GM23248 (cell line): Measurements from ENCODE around the gene RNASE7. TPM values are rescaled to one million over a fixed set of nuclear protein-coding genes. Genes with fewer than 3 reads are reported as not detected.
A peak's percentile ranks its signal among the peaks of the same experiment; 100 is the strongest.

Experiments
- DNase-seq: peaks from one replicate; pipeline ENCODE4 v3.0.0-alpha.2; 2015
- H2AFZ ChIP-seq: fragments of 200-600 bp; sonication (generic); 2 replicates; pipeline ENCODE4 v1.6.1; 2016; ENCODE audit warnings: antibody characterized with exemption
- H3F3A ChIP-seq: fragments of 200-600 bp; sonication (generic); 2 replicates; pipeline ENCODE4 v1.6.1; 2016; ENCODE audit warnings: mild to moderate bottlenecking, antibody characterized with exemption, mixed run types; ENCODE audit not compliant: insufficient read depth
- H3K27ac ChIP-seq: fragments of 200-600 bp; sonication (generic); 2 replicates; pipeline ENCODE4 v1.5.1; 2016; ENCODE audit warnings: mild to moderate bottlenecking
- H3K27me3 ChIP-seq: fragments of 200-600 bp; sonication (generic); replicated peaks from 2 replicates; pipeline ENCODE4 v1.6.1; 2016; ENCODE audit warnings: mild to moderate bottlenecking; ENCODE audit not compliant: insufficient read depth
- H3K36me3 ChIP-seq: fragments of 200-600 bp; sonication (generic); 2 replicates; pipeline ENCODE4 v1.6.1; 2016; ENCODE audit warnings: low read depth, mild to moderate bottlenecking
- H3K4me1 ChIP-seq: fragments of 200-600 bp; sonication (generic); 2 replicates; pipeline ENCODE4 v1.6.1; 2016; ENCODE audit warnings: mild to moderate bottlenecking; ENCODE audit not compliant: insufficient read depth
- H3K4me2 ChIP-seq: fragments of 200-600 bp; sonication (generic); one replicate; pipeline ENCODE4 v1.6.1; 2016; ENCODE audit warnings: mild to moderate bottlenecking; ENCODE audit not compliant: unreplicated experiment
- H3K4me3 ChIP-seq: fragments of 200-600 bp; sonication (generic); 2 replicates; pipeline ENCODE4 v1.5.1; 2016; ENCODE audit warnings: mild to moderate bottlenecking
- H3K79me2 ChIP-seq: fragments of 200-600 bp; sonication (generic); 2 replicates; pipeline ENCODE4 v1.6.1; 2016; ENCODE audit warnings: mild to moderate bottlenecking; ENCODE audit not compliant: insufficient read depth
- H3K9ac ChIP-seq: fragments of 200-600 bp; sonication (generic); 2 replicates; pipeline ENCODE4 v1.6.1; 2016; ENCODE audit warnings: mild to moderate bottlenecking
- H3K9me2 ChIP-seq: fragments of 200-600 bp; sonication (generic); 2 replicates; pipeline ENCODE4 v1.6.1; 2016; ENCODE audit warnings: mixed run types, mild to moderate bottlenecking, moderate library complexity; ENCODE audit not compliant: insufficient read depth
- H3K9me3 ChIP-seq: fragments of 200-600 bp; sonication (generic); one replicate; pipeline ENCODE4 v1.6.1; 2017; ENCODE audit warnings: low read depth
- H4K20me1 ChIP-seq: fragments of 200-600 bp; sonication (generic); 2 replicates; pipeline ENCODE4 v1.6.0; 2016; ENCODE audit not compliant: insufficient read depth
- EZH2 ChIP-seq: fragments of 200-600 bp; sonication (generic); IDR thresholded peaks from 2 replicates; pipeline ENCODE4 v1.6.1; 2018; ENCODE audit warnings: antibody characterized with exemption, mild to moderate bottlenecking; ENCODE audit not compliant: insufficient read depth, poor library complexity, severe bottlenecking
- EZH2phosphoT487 ChIP-seq: fragments of 200-600 bp; sonication (generic); IDR thresholded peaks from 2 replicates; pipeline ENCODE4 v1.6.1; 2018; ENCODE audit warnings: antibody characterized with exemption, moderate library complexity, mild to moderate bottlenecking, low read depth; ENCODE audit not compliant: insufficient read depth
- whole genome bisulfite sequencing, 2 experiments: methylation state at CpG; one replicate each; pipeline ENCODE4 v1.1.6; 2015 to 2017; ENCODE audit warnings: low lambda C conversion rate in 2 of 2, low coverage in 1 of 2; ENCODE audit errors: missing lambda C conversion rate in 2 of 2; 5-methylcytosine and 5-hydroxymethylcytosine counted together
- in situ Hi-C: fragments of 300-500 bp; cut with MboI; formaldehyde crosslinking; loops from 2 replicates; pipeline ENCODE4 v1.15.0; 2020
- polyA plus RNA-seq: library from polyadenylated mRNA; unstranded; fragments of >200 nt; fragmentation: Nextera tagmentation; extraction: Ambion mirVana; gene quantifications from 2 replicates; pipeline ENCODE4 v1.2.1, GENCODE V29; 2016
- total RNA-seq: library from RNA; depleted of rRNA; stranded (reverse); fragments of >200 nt; shearing (Covaris generic); gene quantifications from 2 replicates; pipeline ENCODE4 v1.2.3, GENCODE V29; 2014

Gene RNASE7
- total and polyA plus RNA-seq, 2 experiments from 2014 or later: not detected

- Histone ChIP-seq H4K20me1 (no peaks in the 10 kb centered on the region), H3F3A (peaks cover 33% of the 10 kb centered on the region), H3K4me2 (peak overlapping the region; percentile 49), H3K9me3 (no peaks in the 10 kb centered on the region), H3K9me2 (no peaks in the 10 kb centered on the region), H3K36me3 (no peaks in the 10 kb centered on the region), H3K9ac (no peak overlapping the region), H3K27ac (peak overlapping the region; percentile 40), H3K4me3 (no peak overlapping the region), H2AFZ (no peak overlapping the region), H3K4me1 (peaks cover 33% of the 10 kb centered on the region), H3K79me2 (no peaks in the 10 kb centered on the region), H3K27me3 (no peaks in the 10 kb centered on the region)
- no peak for DNase-seq
- 79 to 82% methylated on average over 2 of the region's 2 CpGs for whole genome bisulfite sequencing, 2 experiments
- TF ChIP-seq EZH2 (no peak), EZH2phosphoT487 (no peak)
- in situ Hi-C loops: no loop called here
Observed at GRCh38 chr14:21048638-21049037, 6.5 kb downstream of the RNASE7 start.

GRCh38 chr14:21049271-21049673, 7.1 kb downstream of the RNASE7 start:
- H3K9ac ChIP-seq: no peak overlapping the region
- no peaks in the 10 kb centered on the region for H3K27me3 ChIP-seq
- H2AFZ ChIP-seq: no peak overlapping the region
- H3K4me2 ChIP-seq: peak overlapping the region; percentile 49
- H4K20me1 ChIP-seq: no peaks in the 10 kb centered on the region
- H3F3A ChIP-seq: peaks cover 33% of the 10 kb centered on the region
- TF ChIP-seq EZH2 (no peak), EZH2phosphoT487 (no peak)
- H3K9me3 ChIP-seq: no peaks in the 10 kb centered on the region
- H3K27ac ChIP-seq: peak overlapping the region; percentile 40
- peaks cover 33% of the 10 kb centered on the region for H3K4me1 ChIP-seq
- DNase-seq: peak; percentile 86
- H3K4me3 ChIP-seq: 0 out of 2 replicates have a peak overlapping the region, but pooled peaks have one; percentile 28
- in situ Hi-C loops: no loop called here
- H3K9me2 ChIP-seq: no peaks in the 10 kb centered on the region
- H3K79me2 ChIP-seq: no peaks in the 10 kb centered on the region
- WGBS, 2 experiments: 35 to 43% methylated on average over 3 of the region's 3 CpGs
- H3K36me3 ChIP-seq: no peaks in the 10 kb centered on the region

- in situ Hi-C loops: no loop called here
- WGBS, 2 experiments: 65 to 74% methylated on average over 3 of the region's 3 CpGs
- no peaks in the 10 kb centered on the region for H3K36me3 ChIP-seq
- H3K27me3 ChIP-seq: no peaks in the 10 kb centered on the region
- H3K4me2 ChIP-seq: no peak overlapping the region
- H3K27ac ChIP-seq: no peak overlapping the region
- no peak overlapping the region for H2AFZ ChIP-seq
- no peaks in the 10 kb centered on the region for H3K9me2 ChIP-seq
- H3K9ac ChIP-seq: no peak overlapping the region
- DNase-seq: no peak
- H4K20me1 ChIP-seq: no peaks in the 10 kb centered on the region
- no peaks in the 10 kb centered on the region for H3K79me2 ChIP-seq
- H3F3A ChIP-seq: peaks cover 33% of the 10 kb centered on the region
- TF ChIP-seq EZH2 (no peak), EZH2phosphoT487 (no peak)
- H3K9me3 ChIP-seq: no peaks in the 10 kb centered on the region
- no peak overlapping the region for H3K4me3 ChIP-seq
- H3K4me1 ChIP-seq: peaks cover 33% of the 10 kb centered on the region
Observed at GRCh38 chr14:21050597-21050996, 8.4 kb downstream of the RNASE7 start.

- no peak overlapping the region for H3K4me2 ChIP-seq
- H3K27me3 ChIP-seq: no peaks in the 10 kb centered on the region
- no peak for DNase-seq
- H3K9me2 ChIP-seq: no peaks in the 10 kb centered on the region
- in situ Hi-C loops: no loop called here
- H3K4me3 ChIP-seq: no peak overlapping the region
- H3K27ac ChIP-seq: no peak overlapping the region
- no peaks in the 10 kb centered on the region for H3K79me2 ChIP-seq
- no peaks in the 10 kb centered on the region for H3K36me3 ChIP-seq
- WGBS, 2 experiments: 85 to 90% methylated on average over 20 of the region's 20 CpGs
- H3F3A ChIP-seq: peaks cover 19% of the 10 kb centered on the region
- no peak overlapping the region for H2AFZ ChIP-seq
- H3K9ac ChIP-seq: no peak overlapping the region
- TF ChIP-seq EZH2: no peak
- TF ChIP-seq EZH2phosphoT487: no peak
- peaks cover 27% of the 10 kb centered on the region for H3K4me1 ChIP-seq
- no peaks in the 10 kb centered on the region for H3K9me3 ChIP-seq
- H4K20me1 ChIP-seq: no peaks in the 10 kb centered on the region
Observed at GRCh38 chr14:21053184-21054122, 11.3 kb downstream of the RNASE7 start.
